GM19025 (cell line): Measurements from ENCODE around the gene SYNE4.

Experiments
- ATAC-seq: cut with Tn5 transposase; IDR thresholded peaks from one replicate; pipeline ENCODE4 v1.9.1; 2021; ENCODE audit warnings: mild to moderate bottlenecking, low read depth, moderate library complexity; ENCODE audit not compliant: unreplicated experiment

Gene SYNE4

GRCh38 chr19:36026091-36026876 is 17.7 kb upstream of the SYNE4 start:
- no peak for ATAC-seq

- no peak for ATAC-seq
Observed at GRCh38 chr19:36025541-36025940, 16.9 kb upstream of the SYNE4 start.

- no peak for ATAC-seq
Observed at GRCh38 chr19:36023432-36023831, 14.8 kb upstream of the SYNE4 start.

GRCh38 chr19:36019061-36019670 is 10.6 kb upstream of the SYNE4 start:
- ATAC-seq = no peak

- peak; percentile 95 for ATAC-seq
Observed at GRCh38 chr19:36014012-36014924, 5.7 kb upstream of the SYNE4 start, which contains the start of gene ALKBH6. Gene ALKBH6, minus strand, starts transcription at chr19:36014213. Its CDS starts 816 bp downstream, at chr19:36013397.

- no peak for ATAC-seq
Observed at GRCh38 chr19:36013280-36014011, 4.8 kb upstream of the SYNE4 start.

- no peak for ATAC-seq
Observed at GRCh38 chr19:36010402-36010801, 1.8 kb upstream of the SYNE4 start.

- no peak for ATAC-seq
Observed at GRCh38 chr19:36009633-36010379, 1.2 kb upstream of the SYNE4 start.

GRCh38 chr19:36009220-36009619 is 607 bp upstream of the SYNE4 start:
- ATAC-seq = no peak

- no peak for ATAC-seq
Observed at GRCh38 chr19:36006955-36007354, 1.7 kb downstream of the SYNE4 start.

- no peak for ATAC-seq
Observed at GRCh38 chr19:36003284-36003683, 5.3 kb downstream of the SYNE4 start.

- ATAC-seq = no peak
Observed at GRCh38 chr19:36001605-36002004, 7.0 kb downstream of the SYNE4 start.

GRCh38 chr19:35996777-35997176 is 11.8 kb downstream of the SYNE4 start:
- ATAC-seq = no peak

- peak; percentile 85 for ATAC-seq
Observed at GRCh38 chr19:35995048-35995993, 13.3 kb downstream of the SYNE4 start, which contains the start of gene SDHAF1. Gene SDHAF1, plus strand, starts transcription at chr19:35995188. Its CDS starts 87 bp downstream, at chr19:35995275.

GRCh38 chr19:35993923-35994598 is 14.6 kb downstream of the SYNE4 start:
- no peak for ATAC-seq

GRCh38 chr19:35992907-35993765 is 15.5 kb downstream of the SYNE4 start:
- ATAC-seq = no peak
